ENCODE data around the gene PTPRK.
"Not testable (repeated sequence)": the region's sequence is repeated elsewhere in the genome, so short reads cannot be mapped to it uniquely, and the experiment has no call there.

Gene PTPRK

DNA sequence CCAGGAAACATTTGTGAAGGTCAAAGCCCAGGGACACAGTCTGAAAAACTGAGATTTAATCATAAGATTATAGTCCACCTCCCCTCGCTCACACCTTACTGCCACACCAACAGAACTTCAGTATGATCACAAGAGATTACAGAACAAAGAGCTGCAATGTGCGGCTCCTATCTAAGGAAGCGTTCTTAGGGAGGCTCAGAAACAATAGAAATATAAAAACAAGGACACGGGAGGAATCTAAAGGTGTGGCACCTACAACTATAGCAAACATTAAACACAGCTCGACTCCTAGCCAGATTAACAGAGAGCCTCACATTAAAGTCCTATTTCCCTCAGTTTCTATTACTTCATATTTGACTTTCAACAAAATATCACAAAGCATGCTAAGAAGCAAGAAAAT lies 579.2 kb downstream of the PTPRK start:
- no peak for DNase-seq

DNA sequence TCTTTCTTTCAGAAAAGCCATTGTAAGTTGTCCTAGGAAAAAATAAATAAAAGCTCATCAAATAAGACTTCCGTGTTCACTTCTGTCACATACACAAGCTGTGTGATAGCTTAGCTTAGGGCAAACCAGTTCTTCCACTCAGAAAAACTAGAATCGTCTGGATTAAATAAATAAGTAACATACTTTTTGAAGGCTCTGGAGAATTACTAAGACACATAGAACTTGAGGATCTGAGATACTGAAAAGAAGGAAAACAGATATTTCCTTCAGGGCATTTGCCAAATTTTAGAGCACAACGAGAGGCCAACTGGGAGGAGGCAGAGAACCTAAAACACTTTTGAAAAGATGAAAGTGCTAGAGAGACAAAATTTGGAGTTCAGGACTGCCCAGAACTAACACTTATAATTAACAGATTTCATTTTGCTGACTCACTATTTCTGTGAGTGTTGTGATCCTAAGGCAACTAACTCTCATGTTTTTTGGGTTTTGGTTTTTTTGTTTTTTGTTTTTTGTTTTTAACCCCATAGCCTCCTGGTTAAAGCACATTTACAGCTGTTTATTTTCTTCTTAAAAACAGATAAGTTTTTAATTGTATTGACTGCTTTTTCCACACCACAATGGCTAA lies 580.8 kb downstream of the PTPRK start:
- DNase-seq, result no peak

DNA sequence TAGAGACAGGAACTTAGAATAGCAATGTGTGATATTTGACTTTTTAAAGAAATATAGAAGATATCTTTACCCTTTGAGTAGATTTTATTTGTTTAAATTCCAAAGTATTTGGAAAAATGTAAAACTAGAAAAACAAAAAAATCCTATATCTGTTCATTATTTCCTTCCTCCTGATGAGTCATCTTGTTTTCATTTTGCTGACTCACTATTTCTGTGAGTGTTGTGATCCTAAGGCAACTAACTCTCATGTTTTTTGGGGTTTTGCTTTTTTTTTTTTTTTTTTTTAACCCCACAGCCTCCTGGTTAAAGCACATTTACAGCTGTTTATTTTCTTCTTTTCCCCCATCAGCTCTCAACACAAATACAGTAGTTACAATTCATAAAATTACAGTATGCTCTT lies 581.7 kb downstream of the PTPRK start:
- DNase-seq, result no peak

GRCh38 chr6:127937747-127938146 lies 582.7 kb downstream of the PTPRK start:
- no peak for DNase-seq

GRCh38 chr6:127937102-127937501 lies 583.3 kb downstream of the PTPRK start:
- DNase-seq, result no peak

- DNase-seq, result no peak
These were observed 585.4 kb downstream of the PTPRK start for GRCh38 chr6:127934956-127935355.

- no peak for DNase-seq
These were observed 586.3 kb downstream of the PTPRK start for GRCh38 chr6:127933852-127934840.

GRCh38 chr6:127933137-127933536 lies 587.3 kb downstream of the PTPRK start:
- no peak for DNase-seq

DNA sequence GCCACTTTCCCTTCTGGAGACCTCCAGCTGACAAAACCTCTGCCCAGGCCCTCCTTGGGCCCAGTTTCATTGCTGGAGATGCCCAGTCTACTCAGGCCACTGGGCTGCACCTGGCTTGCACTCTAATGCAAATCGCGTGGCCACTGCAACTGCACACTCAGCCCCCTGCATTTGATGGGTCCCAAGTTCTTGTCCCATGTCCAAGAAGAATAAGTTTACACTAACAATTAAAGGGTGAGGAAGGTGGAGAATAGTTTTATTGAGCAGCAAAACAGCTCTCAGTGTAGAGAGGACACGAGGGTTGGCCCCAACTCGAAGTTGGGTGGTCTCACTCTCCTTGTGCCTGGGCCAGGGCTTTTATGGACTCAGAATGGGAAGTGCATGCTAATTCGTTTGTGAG lies 587.7 kb downstream of the PTPRK start:
- no peak for DNase-seq

GRCh38 chr6:127926441-127926840 lies 594.0 kb downstream of the PTPRK start:
- DNase-seq, result not testable (repeated sequence)

- DNase-seq, result no peak
These were observed 596.0 kb downstream of the PTPRK start for GRCh38 chr6:127924440-127924839.

GRCh38 chr6:127924031-127924430 lies 596.4 kb downstream of the PTPRK start:
- no peak for DNase-seq

- DNase-seq, result no peak
These were observed 597.3 kb downstream of the PTPRK start for GRCh38 chr6:127923135-127923534.

DNA sequence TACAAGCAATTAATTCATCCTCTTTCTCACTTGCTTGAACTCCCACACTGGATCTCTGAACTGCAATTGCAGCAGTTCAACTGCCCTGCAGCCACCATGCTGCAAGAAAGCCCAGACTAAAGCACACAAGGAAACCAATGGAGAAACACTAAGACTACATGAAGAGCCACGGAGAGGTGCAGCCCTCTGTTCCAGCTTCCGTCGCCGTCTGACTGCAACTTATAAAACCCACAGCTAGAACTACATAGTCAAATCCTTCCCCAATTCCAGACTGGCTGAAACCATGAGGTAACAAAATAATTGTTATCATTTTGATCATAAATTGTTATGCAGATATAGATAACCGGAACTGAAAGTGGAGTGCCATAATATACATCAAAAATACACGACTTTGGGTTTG lies 598.4 kb downstream of the PTPRK start:
- DNase-seq, result no peak

DNA sequence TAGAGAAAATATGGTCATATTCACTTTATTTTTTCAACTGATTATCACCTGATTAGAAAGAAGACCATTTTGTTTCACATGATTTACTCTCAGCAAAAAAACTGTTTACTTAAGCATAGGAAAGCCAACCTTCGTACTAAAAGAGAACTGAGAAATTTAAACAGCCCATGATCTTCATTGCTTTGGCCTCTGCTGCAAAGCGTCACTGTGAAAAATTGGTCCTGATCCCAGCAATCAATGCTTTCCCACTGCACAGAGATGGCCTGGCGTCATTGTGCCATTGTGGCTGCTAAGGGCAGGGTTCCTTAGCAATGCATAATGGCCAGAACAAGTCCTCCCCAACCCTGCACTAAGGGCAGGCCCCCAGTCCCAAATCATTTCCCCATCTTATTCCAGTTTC lies 599.6 kb downstream of the PTPRK start:
- DNase-seq, result no peak

All from T-helper 9 cell (primary cell).